Small intestine (tissue), 7 donors: ENCODE data around the gene CGNL1. TPM values are rescaled to one million over a fixed set of nuclear protein-coding genes. Genes with fewer than 3 reads are reported as not detected.

Experiments
- DNase-seq, 2 donors: peaks; one replicate each; pipeline versions ENCODE4 v3.0.0 to v3.0.0-alpha.2; 2013
- FAIRE-seq: peaks from 2 replicates; lab custom pipeline; 2012; peaks lifted over from hg19 to GRCh38; lab: Jason Lieb, UNC
- H3K27ac ChIP-seq, 3 donors: one replicate each; pipeline ENCODE4 v1.5.1; 2013; ENCODE audit warnings: low read length in 2 of 3, mild to moderate bottlenecking in 2 of 3, control low read depth in 1 of 3, inconsistent platforms in 1 of 3, low read depth in 1 of 3, moderate library complexity in 1 of 3
- H3K27me3 ChIP-seq, 3 donors: one replicate each; pipeline ENCODE4 v1.6.1; 2013; ENCODE audit warnings: low read length in 3 of 3, inconsistent platforms in 1 of 3; ENCODE audit not compliant: control insufficient read depth in 3 of 3, insufficient read depth in 3 of 3
- H3K36me3 ChIP-seq, 3 donors: one replicate each; pipeline ENCODE4 v1.6.1; 2013; ENCODE audit warnings: low read length in 3 of 3, inconsistent platforms in 1 of 3, low read depth in 1 of 3, mild to moderate bottlenecking in 1 of 3, moderate library complexity in 1 of 3; ENCODE audit not compliant: control insufficient read depth in 3 of 3, insufficient read depth in 2 of 3
- H3K4me1 ChIP-seq, 3 donors: one replicate each; pipeline ENCODE4 v1.6.1; 2013; ENCODE audit warnings: low read length in 2 of 3, inconsistent platforms in 1 of 3, low read depth in 1 of 3, mild to moderate bottlenecking in 1 of 3, moderate library complexity in 1 of 3; ENCODE audit not compliant: control insufficient read depth in 3 of 3, insufficient read depth in 2 of 3
- H3K4me3 ChIP-seq, 3 donors: one replicate each; pipeline ENCODE4 v1.5.1; 2013; ENCODE audit warnings: low read length in 3 of 3, control low read depth in 1 of 3, inconsistent platforms in 1 of 3, low read depth in 1 of 3, mild to moderate bottlenecking in 1 of 3, moderate library complexity in 1 of 3
- H3K9me3 ChIP-seq, 2 donors: one replicate each; pipeline ENCODE4 v1.6.1; 2013; ENCODE audit warnings: low read depth in 1 of 2, low read length in 1 of 2; ENCODE audit not compliant: control insufficient read depth in 2 of 2, insufficient read depth in 1 of 2
- WGBS, 3 donors: extraction: QIAGEN DNeasy Blood & Tissue Kit; methylation state at CpG; one replicate each; pipeline ENCODE4 v1.1.7; 2013; 5-methylcytosine and 5-hydroxymethylcytosine counted together
- polyA plus RNA-seq, 4 donors: library from polyadenylated mRNA; stranded (reverse) in 3 of 4; unstranded in 1 of 4; fragments of 200-250 nt in 3 of 4; fragments of 120-200 nt in 1 of 4; gene quantifications; one replicate each; pipeline versions ENCODE4 v1.2.1 to v1.2.3, GENCODE V29; 2013
- donor health status: healthy with polysubstance abuse.
- donor health status: control.
- donor health status: control.
- donor health status: Bipolar disorder and iron deficiency.
- donor health status: healthy.

CGNL1 gene
- polyA plus RNA-seq, 4 donors, result 0.81 to 5.1 (median 1.9) TPM

- no peak overlapping the region for H3K4me3 ChIP-seq
- no peak overlapping the region for H3K27ac ChIP-seq
- peaks cover 0 to 32% (median 0%) of the 10 kb centered on the region in 3 donors for H3K4me1 ChIP-seq
- peaks cover 0 to 8% of the 10 kb centered on the region in 2 donors for H3K9me3 ChIP-seq
- WGBS, 3 donors, result 57 to 66% (median 63%) methylated on average over 2 of the region's 2 CpGs
- H3K36me3 ChIP-seq, result no peaks in the 10 kb centered on the region
- no peak for FAIRE-seq
- H3K27me3 ChIP-seq, result no peaks in the 10 kb centered on the region
- no peak for DNase-seq
Observed at GRCh38 chr15:57495041-57495440, 118.7 kb downstream of the CGNL1 start.

GRCh38 chr15:57495554-57496165, 119.4 kb downstream of the CGNL1 start:
- peak overlapping the region in 1 of 3 donors; percentile 62 for H3K27ac ChIP-seq

DNA sequence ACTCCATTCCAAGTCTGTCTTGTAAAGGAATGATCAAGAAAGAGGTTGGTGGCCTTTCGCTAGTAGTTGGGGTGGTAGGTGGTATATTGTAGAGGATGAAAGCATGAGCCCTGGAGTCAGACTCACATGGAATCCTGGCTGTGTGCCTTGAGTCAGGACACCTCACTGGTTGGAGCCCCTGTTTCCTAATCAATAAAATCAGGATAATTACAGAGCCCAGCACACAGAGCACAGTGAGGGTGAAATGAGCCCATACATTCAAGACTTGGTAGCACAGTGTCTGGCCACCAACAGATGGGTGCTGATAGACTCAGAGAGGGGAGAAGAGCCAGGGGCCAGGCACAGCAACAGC, 120.3 kb downstream of the CGNL1 start:
- peak overlapping the region in 2 of 3 donors; percentile 24 to 62 for H3K27ac ChIP-seq
- H3K9me3 ChIP-seq, result peaks cover 0 to 8% of the 10 kb centered on the region in 2 donors
- peaks cover 0 to 36% (median 0%) of the 10 kb centered on the region in 3 donors for H3K4me1 ChIP-seq
- no peak overlapping the region for H3K4me3 ChIP-seq
- DNase-seq (no peak), FAIRE-seq (no peak)
- H3K36me3 ChIP-seq, result no peaks in the 10 kb centered on the region
- 99 to 100% (median 100%) methylated on average over 1 of the region's 1 CpG for WGBS, 3 donors
- no peaks in the 10 kb centered on the region for H3K27me3 ChIP-seq

More at GRCh38 chr15:57495554-57496165, 119.4 kb downstream of the CGNL1 start:
- peaks cover 0 to 32% (median 0%) of the 10 kb centered on the region in 3 donors for H3K4me1 ChIP-seq
- DNase-seq (peak; percentile 28 to 47), FAIRE-seq (no peak)
- no peaks in the 10 kb centered on the region for H3K27me3 ChIP-seq
- no peaks in the 10 kb centered on the region for H3K36me3 ChIP-seq
- H3K4me3 ChIP-seq, result no peak overlapping the region
- peaks cover 0 to 8% of the 10 kb centered on the region in 2 donors for H3K9me3 ChIP-seq
- WGBS, 3 donors, result 87 to 91% (median 90%) methylated on average over 2 of the region's 2 CpGs

- Histone ChIP-seq H3K27me3 (no peaks in the 10 kb centered on the region), H3K27ac (peak overlapping the region in 2 of 3 donors; percentile 43 to 62)
Observed at GRCh38 chr15:57496946-57497869, 120.9 kb downstream of the CGNL1 start.

GRCh38 chr15:57500256-57500655, 124.0 kb downstream of the CGNL1 start:
- DNase-seq (no peak), FAIRE-seq (no peak)
- Histone ChIP-seq H3K4me1 (peaks cover 0 to 67% (median 0%) of the 10 kb centered on the region in 3 donors), H3K27me3 (no peaks in the 10 kb centered on the region), H3K4me3 (no peak overlapping the region), H3K36me3 (no peaks in the 10 kb centered on the region), H3K9me3 (peaks cover 0 to 8% of the 10 kb centered on the region in 2 donors), H3K27ac (no peak overlapping the region)
- 77 to 81% (median 79%) methylated on average over 10 of the region's 10 CpGs for WGBS, 3 donors

More at GRCh38 chr15:57496946-57497869, 120.9 kb downstream of the CGNL1 start:
- no peak overlapping the region for H3K4me3 ChIP-seq
- peaks cover 0 to 8% of the 10 kb centered on the region in 2 donors for H3K9me3 ChIP-seq
- H3K36me3 ChIP-seq, result no peaks in the 10 kb centered on the region
- FAIRE-seq (no peak), DNase-seq (peak; percentile 55 to 77)
- WGBS, 3 donors, result 56 to 72% (median 58%) methylated on average over 14 to 15 of the region's 15 CpGs
- H3K4me1 ChIP-seq, result peaks cover 0 to 42% (median 0%) of the 10 kb centered on the region in 3 donors

GRCh38 chr15:57500979-57501576, 124.8 kb downstream of the CGNL1 start:
- DNase-seq (no peak), FAIRE-seq (no peak)
- 66 to 86% (median 71%) methylated on average over 6 of the region's 6 CpGs for WGBS, 3 donors
- Histone ChIP-seq H3K9me3 (peaks cover 0 to 8% of the 10 kb centered on the region in 2 donors), H3K4me3 (no peak overlapping the region), H3K27me3 (no peaks in the 10 kb centered on the region), H3K36me3 (no peaks in the 10 kb centered on the region), H3K4me1 (peaks cover 0 to 67% (median 0%) of the 10 kb centered on the region in 3 donors), H3K27ac (no peak overlapping the region)

GRCh38 chr15:57502116-57502515, 125.8 kb downstream of the CGNL1 start:
- Histone ChIP-seq H3K4me3 (no peak overlapping the region), H3K27me3 (no peaks in the 10 kb centered on the region), H3K36me3 (no peaks in the 10 kb centered on the region), H3K27ac (peak overlapping the region in 1 of 3 donors; percentile 14), H3K4me1 (peaks cover 0 to 67% (median 0%) of the 10 kb centered on the region in 3 donors), H3K9me3 (no peaks in the 10 kb centered on the region)
- FAIRE-seq (no peak), DNase-seq (no peak)
- WGBS, 3 donors, result 18 to 43% (median 27%) methylated on average over 2 of the region's 2 CpGs
